Sigmoid colon (tissue), 7 donors: ENCODE measurements around the gene SLC25A41. TPM values are rescaled to one million over a fixed set of nuclear protein-coding genes. Genes with fewer than 3 reads are reported as not detected.

Experiments used
- DNase-seq: peaks from one replicate; pipeline ENCODE4 v3.0.0-alpha.2; 2019
- H3K27ac ChIP-seq, 4 donors: fragments of 200-600 bp; sonication (generic); one replicate each; pipeline ENCODE4 v1.5.1; 2016 to 2019; ENCODE audit warnings: mild to moderate bottlenecking in 1 of 4
- H3K27me3 ChIP-seq, 3 donors: fragments of 200-600 bp; sonication (generic); one replicate each; pipeline ENCODE4 v1.5.1; 2019; ENCODE audit warnings: mild to moderate bottlenecking in 1 of 3
- H3K36me3 ChIP-seq, 4 donors: fragments of 200-600 bp; sonication (generic); one replicate each; pipeline ENCODE4 v1.5.1; 2016 to 2019
- H3K4me1 ChIP-seq, 4 donors: fragments of 200-600 bp; sonication (generic); one replicate each; pipeline ENCODE4 v1.5.1; 2017 to 2019
- H3K4me3 ChIP-seq, 4 donors: fragments of 200-600 bp; sonication (generic); one replicate each; pipeline ENCODE4 v1.5.1; 2017 to 2019; ENCODE audit warnings: mild to moderate bottlenecking in 2 of 4, moderate library complexity in 1 of 4
- H3K9me3 ChIP-seq, 4 donors: fragments of 200-600 bp in 3 of 4; sonication (generic) in 3 of 4; one replicate each; pipeline versions ENCODE4 v1.5.1 to v1.6.1; 2013 to 2019
- EP300 ChIP-seq, 4 donors: sonication (generic); formaldehyde crosslinking; IDR thresholded peaks; one replicate each; pipeline ENCODE4 v1.6.1; 2017; ENCODE audit warnings: antibody characterized with exemption in 4 of 4
- POLR2A ChIP-seq, 2 donors: fragments of 450-650 bp; IDR thresholded peaks; one replicate each; pipeline ENCODE4 v1.6.1; 2016; ENCODE audit warnings: antibody characterized with exemption in 2 of 2, mild to moderate bottlenecking in 2 of 2, moderate library complexity in 2 of 2
- POLR2AphosphoS5 ChIP-seq, 4 donors: sonication (generic); formaldehyde crosslinking; IDR thresholded peaks; one replicate each; pipeline ENCODE4 v1.6.1; 2017; ENCODE audit warnings: antibody characterized with exemption in 4 of 4
- WGBS, 2 donors: extraction: QIAGEN DNeasy Blood & Tissue Kit; methylation state at CpG; one replicate each; pipeline ENCODE4 v1.1.7; 2013; 5-methylcytosine and 5-hydroxymethylcytosine counted together
- intact Hi-C: fragments of 100-400 bp; cut with DNase I; formaldehyde crosslinking; loops from one replicate; pipeline ENCODE4 v1.15.1; 2023
- polyA plus RNA-seq, 3 donors: library from polyadenylated mRNA; stranded (reverse); fragments of 200-250 nt; gene quantifications; one replicate each; pipeline ENCODE4 v1.2.3, GENCODE V29; 2013
- small RNA-seq, 3 donors: library from RNA; depleted of rRNA; stranded (forward); fragments of <200 nt; gene quantifications; one replicate each; pipeline ENCODE3, GENCODE V24; 2016
- total RNA-seq, 4 donors: library from RNA; depleted of rRNA; stranded (reverse); fragments of >200 nt; gene quantifications; one replicate each; pipeline ENCODE4 v1.1.0, GENCODE V29; 2016
- TF ChIP-seq, protein P1 (sequence below), 4 experiments: fragments of 450-650 bp in 3 of 4; fragments of 200-600 bp in 1 of 4; IDR thresholded peaks; one replicate each; pipeline ENCODE4 v1.5.1; 2016 to 2019; ENCODE audit warnings: antibody characterized with exemption in 4 of 4, mild to moderate bottlenecking in 3 of 4, moderate library complexity in 2 of 4
- donor health status: healthy with polysubstance abuse.
- donor health status: Bipolar disorder and iron deficiency.
- donor health status: healthy.

SLC25A41 gene
- total and polyA plus RNA-seq, 7 donors = 0.60 to 1.4 (median 1.1) TPM; not detected in 2

DNA sequence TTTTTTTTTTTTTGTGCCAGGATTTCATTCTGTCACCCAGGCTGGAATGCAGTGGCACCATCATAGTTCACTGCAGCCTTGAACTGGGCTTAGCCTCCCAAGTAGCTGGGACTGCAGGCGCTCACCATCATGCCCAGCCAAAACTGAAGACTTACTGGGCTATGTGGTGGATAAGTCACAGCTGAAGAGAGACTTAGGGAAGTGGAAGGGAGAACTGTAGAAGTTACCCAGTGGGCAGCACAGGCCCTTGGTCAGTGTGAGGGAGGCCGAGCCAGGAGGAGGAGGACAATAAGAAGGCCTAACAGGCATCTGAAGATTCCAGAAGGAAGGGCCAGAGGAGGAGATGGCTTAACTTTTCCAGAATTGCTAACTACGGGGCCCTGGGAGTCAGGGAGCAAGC lies 53.8 kb downstream of the SLC25A41 start:
- peaks cover 37 to 70% (median 41%) of the 10 kb centered on the region in 4 donors for H3K36me3 ChIP-seq
- no peak overlapping the region for H3K27ac ChIP-seq
- H3K9me3 ChIP-seq = no peaks in the 10 kb centered on the region
- 79 to 98% methylated on average over 3 of the region's 3 CpGs for WGBS, 2 donors
- intact Hi-C loops = loop anchor here (10.0 kb wide), 1 partner anchor 685 kb away; the partner anchor contains the start of gene ZNF557
- TF ChIP-seq POLR2AphosphoS5 (IDR thresholded peaks at IDR 0.05) (no peak), EP300 (IDR thresholded peaks at IDR 0.05) (no peak), POLR2A (IDR thresholded peaks at IDR 0.05) (no peak)
- TF ChIP-seq, protein P1, sequence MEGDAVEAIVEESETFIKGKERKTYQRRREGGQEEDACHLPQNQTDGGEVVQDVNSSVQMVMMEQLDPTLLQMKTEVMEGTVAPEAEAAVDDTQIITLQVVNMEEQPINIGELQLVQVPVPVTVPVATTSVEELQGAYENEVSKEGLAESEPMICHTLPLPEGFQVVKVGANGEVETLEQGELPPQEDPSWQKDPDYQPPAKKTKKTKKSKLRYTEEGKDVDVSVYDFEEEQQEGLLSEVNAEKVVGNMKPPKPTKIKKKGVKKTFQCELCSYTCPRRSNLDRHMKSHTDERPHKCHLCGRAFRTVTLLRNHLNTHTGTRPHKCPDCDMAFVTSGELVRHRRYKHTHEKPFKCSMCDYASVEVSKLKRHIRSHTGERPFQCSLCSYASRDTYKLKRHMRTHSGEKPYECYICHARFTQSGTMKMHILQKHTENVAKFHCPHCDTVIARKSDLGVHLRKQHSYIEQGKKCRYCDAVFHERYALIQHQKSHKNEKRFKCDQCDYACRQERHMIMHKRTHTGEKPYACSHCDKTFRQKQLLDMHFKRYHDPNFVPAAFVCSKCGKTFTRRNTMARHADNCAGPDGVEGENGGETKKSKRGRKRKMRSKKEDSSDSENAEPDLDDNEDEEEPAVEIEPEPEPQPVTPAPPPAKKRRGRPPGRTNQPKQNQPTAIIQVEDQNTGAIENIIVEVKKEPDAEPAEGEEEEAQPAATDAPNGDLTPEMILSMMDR (IDR thresholded peaks at IDR 0.05) = no peak
- no peak overlapping the region for H3K4me3 ChIP-seq
- H3K27me3 ChIP-seq = no peaks in the 10 kb centered on the region
- peaks cover 0 to 16% (median 12%) of the 10 kb centered on the region in 4 donors for H3K4me1 ChIP-seq
- no peak for DNase-seq

DNA sequence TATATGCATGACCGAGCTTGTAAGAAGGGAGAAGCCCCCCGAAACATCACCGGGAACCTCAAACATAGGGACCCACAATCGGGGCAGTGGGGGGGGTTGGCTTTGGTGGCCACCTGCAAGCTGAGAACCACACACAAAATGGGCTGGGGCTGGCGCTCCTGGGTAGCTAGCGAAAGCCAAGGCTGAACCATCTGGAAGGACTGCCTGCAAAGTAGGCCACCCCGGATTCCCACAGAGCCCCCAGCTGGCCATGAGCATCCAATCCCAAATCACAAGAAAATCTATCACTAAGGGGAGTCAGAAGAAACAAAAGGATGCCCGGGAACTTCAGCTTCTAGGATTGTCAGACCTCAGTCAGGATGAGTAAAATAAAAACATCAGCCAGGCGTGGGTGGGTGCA lies 55.1 kb downstream of the SLC25A41 start:
- peak overlapping the region in 2 of 4 donors; percentile 52 to 78 for H3K27ac ChIP-seq
- intact Hi-C loops = loop anchor here (10.0 kb wide), 1 partner anchor 686 kb away; the partner anchor contains the start of gene ZNF557
- H3K9me3 ChIP-seq = no peaks in the 10 kb centered on the region
- peaks cover 30 to 65% (median 38%) of the 10 kb centered on the region in 4 donors for H3K36me3 ChIP-seq
- H3K27me3 ChIP-seq = no peaks in the 10 kb centered on the region
- TF ChIP-seq EP300 (IDR thresholded peaks at IDR 0.05) (no peak), POLR2AphosphoS5 (IDR thresholded peaks at IDR 0.05) (no peak), POLR2A (IDR thresholded peaks at IDR 0.05) (no peak)
- TF ChIP-seq, protein P1 (IDR thresholded peaks at IDR 0.05) = no peak
- WGBS, 2 donors = 87 to 89% methylated on average over 9 of the region's 9 CpGs
- no peak for DNase-seq
- H3K4me3 ChIP-seq = no peak overlapping the region
- H3K4me1 ChIP-seq = peaks cover 0 to 28% (median 20%) of the 10 kb centered on the region in 4 donors

DNA sequence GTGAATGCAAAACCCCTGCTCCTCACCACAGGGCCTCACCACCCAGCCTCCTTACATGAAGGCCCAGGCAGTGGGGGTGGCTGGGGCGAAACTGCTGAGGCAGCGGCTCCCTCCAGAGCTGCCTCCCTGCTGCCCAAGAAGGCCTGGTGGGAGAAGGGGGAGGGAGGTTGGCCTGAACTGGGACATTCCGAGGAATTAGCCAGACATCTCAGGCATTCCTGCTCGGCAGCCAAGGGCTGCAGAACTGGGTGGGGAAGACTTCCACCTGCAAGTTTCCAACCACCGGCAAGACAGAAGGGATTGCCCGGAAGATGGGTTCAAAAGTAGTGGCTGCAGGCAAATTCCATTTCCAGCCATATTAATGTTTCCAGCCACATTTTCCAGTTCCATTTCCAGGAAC lies 55.5 kb downstream of the SLC25A41 start:
- TF ChIP-seq POLR2AphosphoS5 (IDR thresholded peaks at IDR 0.05) (no peak), POLR2A (IDR thresholded peaks at IDR 0.05) (no peak), EP300 (IDR thresholded peaks at IDR 0.05) (no peak)
- TF ChIP-seq, protein P1 (IDR thresholded peaks at IDR 0.05) = no peak
- Histone ChIP-seq H3K4me1 (peaks cover 0 to 29% (median 21%) of the 10 kb centered on the region in 4 donors), H3K27me3 (no peaks in the 10 kb centered on the region), H3K36me3 (peaks cover 27 to 60% (median 36%) of the 10 kb centered on the region in 4 donors), H3K27ac (peak overlapping the region; percentile 31 to 78 (median 44)), H3K4me3 (no peak overlapping the region), H3K9me3 (no peaks in the 10 kb centered on the region)
- no peak for DNase-seq
- 78 to 81% methylated on average over 6 of the region's 6 CpGs for WGBS, 2 donors
- intact Hi-C loops = loop anchor here (10.0 kb wide), 1 partner anchor 687 kb away; the partner anchor contains the start of gene ZNF557

DNA sequence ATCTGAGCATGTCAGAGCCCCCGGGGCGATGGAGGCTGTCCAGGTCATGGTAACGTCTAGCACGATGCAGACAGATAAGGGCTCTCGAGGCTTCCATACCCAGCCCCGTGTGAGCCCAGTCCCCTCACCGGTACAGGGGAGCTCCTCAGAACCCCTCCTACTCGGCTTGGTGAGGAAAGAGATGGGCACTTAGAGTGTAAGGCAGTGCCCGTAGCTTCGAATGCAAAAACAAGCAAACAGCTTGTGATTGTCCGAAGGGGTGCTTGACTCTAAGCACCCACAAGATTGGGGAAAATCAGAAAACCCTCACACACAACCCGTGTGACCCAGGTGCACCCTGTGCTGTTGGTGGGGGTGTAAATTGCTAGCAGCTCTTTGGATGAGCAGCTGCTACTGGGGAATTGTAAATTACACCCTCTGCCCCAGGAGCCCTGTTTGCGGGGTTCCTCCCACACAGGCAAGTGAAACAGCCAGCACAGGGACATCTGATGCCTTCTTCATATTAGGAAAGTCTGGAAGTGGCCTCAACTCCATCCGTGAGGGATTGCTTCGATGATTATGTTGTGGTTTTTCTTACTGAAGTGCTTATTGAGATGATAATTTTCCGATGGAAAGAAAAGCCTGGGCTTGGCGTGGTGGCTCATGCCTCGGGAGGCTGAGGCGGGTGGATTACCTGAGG lies 56.9 kb downstream of the SLC25A41 start:
- H3K27ac ChIP-seq = peak overlapping the region in 1 of 4 donors; percentile 78
- TF ChIP-seq, protein P1 (IDR thresholded peaks at IDR 0.05) = no peak
- TF ChIP-seq POLR2AphosphoS5 (IDR thresholded peaks at IDR 0.05) = peak in 1 of 4 donors; percentile 15
- H3K27me3 ChIP-seq = no peaks in the 10 kb centered on the region
- WGBS, 2 donors = 81 to 86% methylated on average over 19 of the region's 19 CpGs
- no peak for DNase-seq
- peaks cover 21 to 46% (median 28%) of the 10 kb centered on the region in 4 donors for H3K36me3 ChIP-seq
- no peaks in the 10 kb centered on the region for H3K9me3 ChIP-seq
- peaks cover 4 to 29% (median 21%) of the 10 kb centered on the region in 4 donors for H3K4me1 ChIP-seq
- intact Hi-C loops = loop anchor here (10.0 kb wide), 1 partner anchor 688 kb away; the partner anchor contains the start of gene ZNF557
- H3K4me3 ChIP-seq = no peak overlapping the region

Small RNAs within 50 kb of the gene (small RNA-seq; reads per million reads assigned to genes)
- 0 reads per million in 3 donors for gene MIR6790
- gene MIR6885 = 0 to 0.06 (median 0) reads per million in 3 donors

Other genes starting within 250 kb of the SLC25A41 start
- 10 to 100 TPM; 12.5 to 20.8 (median 17.6) TPM for gene MLLT1, start 153.8 kb downstream of the SLC25A41 start, total RNA-seq
- 10 to 100 TPM in 2 of 3 donors, 1 to 10 TPM in 1; 9.9 to 25.5 (median 15.0) TPM for gene MLLT1, start 153.8 kb downstream of the SLC25A41 start, polyA plus RNA-seq
- not detected for gene ACER1, start 100.2 kb downstream of the SLC25A41 start, total RNA-seq
- gene ACER1, start 100.2 kb downstream of the SLC25A41 start, polyA plus RNA-seq = under 1 TPM in 1 of 3 donors, not detected in 2; 0.19 TPM
- 10 to 100 TPM; 50.7 to 93.6 (median 70.8) TPM for gene CLPP, start 72.2 kb downstream of the SLC25A41 start, total RNA-seq
- gene CLPP, start 72.2 kb downstream of the SLC25A41 start, polyA plus RNA-seq = 10 to 100 TPM; 72.1 to 98.3 (median 74.7) TPM
- gene ALKBH7, start 61.0 kb downstream of the SLC25A41 start, total RNA-seq = 100 to 1,000 TPM in 1 of 4 donors, 10 to 100 TPM in 3; 65.8 to 146 (median 78.5) TPM
- gene ALKBH7, start 61.0 kb downstream of the SLC25A41 start, polyA plus RNA-seq = 100 to 1,000 TPM in 2 of 3 donors, 10 to 100 TPM in 1; 79.5 to 183 (median 175) TPM
- 1 to 10 TPM in 1 of 4 donors, under 1 TPM in 3; 0.41 to 5.8 (median 0.69) TPM for gene PSPN, start 57.8 kb downstream of the SLC25A41 start, total RNA-seq
- 1 to 10 TPM in 2 of 3 donors, under 1 TPM in 1; 0.60 to 1.7 (median 1.4) TPM for gene PSPN, start 57.8 kb downstream of the SLC25A41 start, polyA plus RNA-seq
- gene GTF2F1, start 40.6 kb downstream of the SLC25A41 start, total RNA-seq = 10 to 100 TPM; 34.9 to 48.2 (median 37.9) TPM
- gene GTF2F1, start 40.6 kb downstream of the SLC25A41 start, polyA plus RNA-seq = 10 to 100 TPM; 54.3 to 78.3 (median 54.7) TPM
- 10 to 100 TPM; 63.9 to 96.9 (median 90.8) TPM for gene KHSRP, start 9.0 kb downstream of the SLC25A41 start, total RNA-seq
- gene KHSRP, start 9.0 kb downstream of the SLC25A41 start, polyA plus RNA-seq = 100 to 1,000 TPM in 2 of 3 donors, 10 to 100 TPM in 1; 91.9 to 232 (median 127) TPM
- 100 to 1,000 TPM in 2 of 4 donors, 10 to 100 TPM in 2; 83.6 to 188 (median 109) TPM for gene SLC25A23, start 26.0 kb upstream of the SLC25A41 start, total RNA-seq
- 100 to 1,000 TPM in 1 of 3 donors, 10 to 100 TPM in 2; 61.5 to 115 (median 85.9) TPM for gene SLC25A23, start 26.0 kb upstream of the SLC25A41 start, polyA plus RNA-seq
- 1 to 10 TPM in 2 of 4 donors, under 1 TPM in 1, not detected in 1; 0.36 to 1.5 (median 1.3) TPM for gene CRB3, start 30.5 kb upstream of the SLC25A41 start, total RNA-seq
- gene CRB3, start 30.5 kb upstream of the SLC25A41 start, polyA plus RNA-seq = 100 to 1,000 TPM in 2 of 3 donors, 10 to 100 TPM in 1; 70.3 to 202 (median 145) TPM
- 1 to 10 TPM in 2 of 4 donors, under 1 TPM in 1, not detected in 1; 0.99 to 2.0 (median 1.1) TPM for gene DENND1C, start 48.0 kb upstream of the SLC25A41 start, total RNA-seq
- gene DENND1C, start 48.0 kb upstream of the SLC25A41 start, polyA plus RNA-seq = 10 to 100 TPM in 1 of 3 donors, 1 to 10 TPM in 2; 1.8 to 18.1 (median 6.0) TPM
- 1 to 10 TPM; 2.0 to 6.1 (median 3.0) TPM for gene TUBB4A, start 68.5 kb upstream of the SLC25A41 start, total RNA-seq
- 1 to 10 TPM in 1 of 3 donors, under 1 TPM in 1, not detected in 1; under 0.01 to 2.4 TPM for gene TUBB4A, start 68.5 kb upstream of the SLC25A41 start, polyA plus RNA-seq
- 1 to 10 TPM in 1 of 4 donors, under 1 TPM in 2, not detected in 1; 0.16 to 1.8 (median 0.36) TPM for gene TNFSF9, start 97.3 kb upstream of the SLC25A41 start, total RNA-seq
- 1 to 10 TPM in 1 of 3 donors, under 1 TPM in 2; 0.46 to 4.2 (median 0.60) TPM for gene TNFSF9, start 97.3 kb upstream of the SLC25A41 start, polyA plus RNA-seq
- under 1 TPM in 1 of 4 donors, not detected in 3; 0.36 TPM for gene CD70, start 157.4 kb upstream of the SLC25A41 start, total RNA-seq
- 1 to 10 TPM in 1 of 3 donors, not detected in 2; 1.8 TPM for gene CD70, start 157.4 kb upstream of the SLC25A41 start, polyA plus RNA-seq
- 1 to 10 TPM in 1 of 4 donors, under 1 TPM in 2, not detected in 1; under 0.01 to 2.0 (median 0.41) TPM for gene TNFSF14, start 236.4 kb upstream of the SLC25A41 start, total RNA-seq
- 1 to 10 TPM in 1 of 3 donors, not detected in 2; 2.8 TPM for gene TNFSF14, start 236.4 kb upstream of the SLC25A41 start, polyA plus RNA-seq